MV-4-11 (cell line): ENCODE measurements around the gene TMEM181.
"Not testable (repeated sequence)": the region's sequence is repeated elsewhere in the genome, so short reads cannot be mapped to it uniquely, and the experiment has no call there.

Experiments used
- DNase-seq: peaks from one replicate; lab custom pipeline; 2025; lab: John Stamatoyannopoulos, UW

Gene TMEM181

DNA sequence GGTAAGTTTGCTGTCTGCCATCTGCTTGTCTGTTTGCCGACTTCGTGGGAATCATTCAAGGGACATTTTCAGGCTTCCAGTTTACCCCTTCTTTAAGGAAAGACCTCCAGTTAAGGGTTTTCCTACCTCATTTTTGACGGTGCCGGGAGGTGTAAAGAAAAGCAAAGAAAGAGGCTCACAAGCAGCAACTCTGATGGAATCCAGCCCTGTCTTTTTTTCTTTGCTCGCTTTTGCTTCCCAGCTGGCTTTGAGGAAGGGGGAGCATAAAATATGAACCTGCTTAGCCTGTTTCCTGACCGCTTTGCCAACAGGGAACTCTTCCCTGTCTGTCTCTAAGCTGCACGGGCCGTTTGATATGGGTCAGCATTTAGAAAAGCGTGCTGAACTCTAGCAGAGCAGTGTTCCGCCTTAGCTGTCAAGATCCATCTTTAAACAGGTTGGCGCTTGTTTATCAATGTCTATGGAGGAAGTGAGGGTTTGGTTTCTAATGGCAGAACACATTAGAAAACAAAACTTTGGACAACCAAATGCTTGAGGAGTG lies 103.8 kb downstream of the TMEM181 start:
- no peak for DNase-seq

DNA sequence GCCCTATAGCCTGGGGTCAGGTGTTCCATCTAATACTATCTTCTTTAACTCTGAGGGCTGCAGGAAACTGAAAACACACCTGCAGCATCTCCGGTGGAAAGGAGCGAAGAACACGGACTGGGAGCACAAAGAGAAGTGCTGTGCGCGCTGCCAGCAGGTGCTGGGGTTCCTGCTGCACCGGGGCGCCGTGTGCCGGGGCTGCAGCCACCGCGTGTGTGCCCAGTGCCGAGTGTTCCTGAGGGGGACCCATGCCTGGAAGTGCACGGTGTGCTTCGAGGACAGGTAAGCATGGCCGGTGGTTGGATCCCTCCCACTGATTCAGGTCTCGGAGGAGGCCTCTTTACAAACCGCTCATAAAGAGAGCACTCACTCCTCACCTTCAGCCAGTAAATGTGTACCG lies 105.4 kb downstream of the TMEM181 start:
- DNase-seq, result no peak

DNA sequence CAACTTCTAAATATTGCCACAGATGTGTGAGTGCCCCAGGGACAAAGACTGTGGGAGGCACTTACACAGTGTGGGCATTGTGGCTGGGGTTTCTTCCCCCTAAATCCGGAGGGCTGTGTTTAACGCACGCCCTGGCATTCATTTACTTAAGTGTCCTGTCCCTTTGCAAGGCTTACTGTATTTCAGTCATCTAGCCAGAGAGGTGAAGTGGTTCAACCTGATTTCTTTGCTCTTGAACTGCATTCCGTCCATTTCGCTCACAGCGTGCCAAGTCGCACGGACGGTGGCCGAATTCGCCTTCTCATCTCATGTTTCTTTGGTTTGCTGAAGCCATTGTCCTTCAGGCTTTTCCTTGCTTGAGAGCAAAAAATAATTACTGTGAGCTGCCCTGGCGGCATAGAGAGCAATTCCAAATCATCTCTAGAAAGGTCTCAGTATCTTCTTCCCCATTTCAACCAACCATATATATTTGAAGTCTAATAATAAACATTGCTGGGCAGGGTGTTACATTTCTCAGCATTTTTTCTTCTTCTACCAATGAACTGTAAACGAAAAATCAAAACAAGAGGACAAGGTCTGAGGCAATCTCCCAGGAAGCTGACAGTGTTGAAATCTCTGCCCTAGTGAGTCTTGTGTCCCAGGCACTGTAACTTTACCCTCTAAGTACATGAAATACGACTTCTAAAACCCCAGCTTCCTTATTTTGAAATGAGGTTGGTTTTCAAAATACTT lies 106.9 kb downstream of the TMEM181 start:
- peak; percentile 99 for DNase-seq

DNA sequence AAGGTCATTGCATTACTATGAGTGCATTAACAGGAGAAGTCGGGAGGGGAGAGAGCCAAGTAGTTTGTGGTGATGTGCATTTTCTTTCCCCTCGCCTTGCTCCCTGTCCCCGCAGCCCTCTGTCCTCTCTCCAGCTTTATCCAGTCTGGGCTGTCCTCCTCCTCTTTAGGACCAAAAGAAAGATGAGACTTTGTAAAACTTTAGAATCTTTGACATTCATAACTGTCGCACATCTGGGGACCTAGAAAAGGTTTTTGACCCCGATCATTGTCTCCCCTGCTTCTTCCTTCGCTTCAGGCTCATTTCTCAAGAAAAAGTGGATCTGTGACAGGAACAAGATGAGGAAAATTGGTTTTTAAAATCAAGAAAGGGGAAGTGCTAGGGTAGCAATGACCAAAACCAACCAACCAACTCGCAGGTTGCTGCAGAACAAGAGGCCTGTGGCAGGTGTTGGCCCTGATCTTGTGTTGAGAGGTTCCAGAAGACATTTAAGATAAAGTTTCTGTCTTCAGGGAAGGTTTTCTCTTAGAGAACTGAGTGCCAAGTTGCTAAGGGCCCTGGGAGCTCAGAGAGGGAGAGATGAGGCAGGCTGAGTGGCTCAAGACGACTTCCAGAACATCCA lies 107.6 kb downstream of the TMEM181 start:
- DNase-seq, result no peak

DNA sequence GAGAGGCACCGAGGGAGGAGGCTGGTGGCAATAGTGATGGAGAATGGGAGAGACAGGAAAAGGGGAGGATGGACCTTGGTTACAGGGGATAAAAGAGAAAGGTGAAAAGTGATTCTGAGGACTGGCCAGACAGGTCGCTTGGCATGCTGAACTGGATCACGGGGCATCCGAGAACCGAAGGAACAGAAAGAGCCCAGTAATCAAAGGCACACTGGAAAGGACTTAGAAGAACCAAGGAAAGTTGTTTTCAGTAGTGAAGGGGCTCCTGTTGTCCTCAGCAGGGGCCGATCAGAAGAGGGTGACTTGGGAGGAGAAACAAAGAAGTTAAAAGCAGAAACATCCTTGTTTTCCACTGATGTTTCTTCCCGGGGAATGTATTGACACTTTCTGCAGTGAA lies 108.8 kb downstream of the TMEM181 start:
- DNase-seq, result no peak

DNA sequence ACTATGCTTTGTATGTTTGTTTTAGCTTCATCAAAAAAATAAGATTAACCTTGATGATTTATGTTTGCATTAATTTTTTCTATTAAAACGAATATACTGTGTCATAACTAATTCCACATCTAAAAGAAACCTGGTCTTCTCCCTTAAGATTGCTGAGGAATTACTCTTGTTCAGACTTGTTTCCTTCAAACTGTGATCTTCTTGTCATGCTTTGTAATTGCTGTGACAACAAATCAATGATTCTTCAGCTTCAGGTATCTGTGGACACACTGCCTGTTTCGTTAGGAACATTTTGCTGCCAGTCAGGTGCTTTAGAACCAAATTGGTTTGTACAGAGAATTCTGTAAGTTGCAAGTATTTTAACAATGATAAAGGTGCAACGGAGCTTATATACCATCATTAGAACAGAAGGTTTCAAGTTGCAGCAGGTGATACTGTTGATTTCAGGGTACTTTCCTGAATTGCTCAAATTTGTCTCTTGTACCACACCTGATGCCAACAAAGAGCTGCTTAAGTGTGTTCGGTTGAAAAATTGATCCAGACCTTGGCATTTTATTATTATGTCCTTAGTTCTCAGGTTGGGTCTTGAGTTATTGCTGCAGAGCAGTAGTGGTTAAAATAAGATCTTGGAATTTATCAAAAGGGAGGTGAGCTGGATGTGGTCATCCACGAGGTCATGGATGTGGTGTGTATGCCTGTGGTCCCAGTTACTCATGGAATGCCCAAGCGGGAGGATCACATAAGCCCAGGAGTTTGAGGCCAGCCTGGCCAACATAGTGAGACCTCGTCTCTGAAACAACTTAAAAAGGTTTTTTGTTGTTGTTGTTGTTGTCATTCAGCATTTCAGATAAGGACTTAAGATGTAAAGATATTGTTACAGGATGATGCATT lies 109.5 kb downstream of the TMEM181 start:
- no peak for DNase-seq

DNA sequence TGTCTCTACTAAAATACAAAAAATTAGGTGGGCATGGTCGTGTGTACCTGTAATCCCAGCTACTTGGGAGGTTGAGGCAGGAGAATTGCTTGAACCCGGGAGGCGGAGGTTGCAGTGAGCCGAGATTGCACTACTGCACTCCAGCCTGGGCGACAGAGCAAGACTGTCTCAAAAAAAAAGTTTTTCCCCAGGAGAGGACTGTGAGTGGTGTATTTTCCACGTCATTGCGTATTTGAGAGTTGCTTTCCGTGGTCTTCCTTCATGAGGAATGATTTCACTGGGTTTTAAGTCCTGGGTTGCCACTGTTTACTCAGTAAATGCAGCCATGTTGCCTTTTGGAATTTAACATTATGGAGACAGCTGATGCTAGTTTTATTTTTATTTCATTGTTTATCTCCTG lies 112.2 kb downstream of the TMEM181 start:
- not testable (repeated sequence) for DNase-seq

DNA sequence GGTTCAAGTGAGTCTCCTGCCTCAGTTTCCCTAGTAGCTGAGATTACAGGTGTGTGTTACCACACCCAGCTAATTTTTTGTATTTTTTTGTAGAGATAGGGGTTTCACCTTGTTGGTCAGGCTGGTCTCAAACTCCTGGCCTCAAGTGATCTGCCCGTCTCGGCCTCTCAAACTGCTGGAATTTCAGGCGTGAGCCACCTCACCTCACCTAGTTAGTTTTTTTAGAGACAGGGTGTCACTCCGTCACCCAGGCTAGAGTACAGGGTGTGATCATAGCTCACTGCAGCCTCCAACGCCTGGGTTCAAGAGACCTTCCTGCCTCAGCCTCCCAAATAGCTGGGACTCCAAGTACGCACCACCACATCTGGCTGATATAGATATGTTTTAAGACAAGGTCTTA lies 112.8 kb downstream of the TMEM181 start:
- no peak for DNase-seq

DNA sequence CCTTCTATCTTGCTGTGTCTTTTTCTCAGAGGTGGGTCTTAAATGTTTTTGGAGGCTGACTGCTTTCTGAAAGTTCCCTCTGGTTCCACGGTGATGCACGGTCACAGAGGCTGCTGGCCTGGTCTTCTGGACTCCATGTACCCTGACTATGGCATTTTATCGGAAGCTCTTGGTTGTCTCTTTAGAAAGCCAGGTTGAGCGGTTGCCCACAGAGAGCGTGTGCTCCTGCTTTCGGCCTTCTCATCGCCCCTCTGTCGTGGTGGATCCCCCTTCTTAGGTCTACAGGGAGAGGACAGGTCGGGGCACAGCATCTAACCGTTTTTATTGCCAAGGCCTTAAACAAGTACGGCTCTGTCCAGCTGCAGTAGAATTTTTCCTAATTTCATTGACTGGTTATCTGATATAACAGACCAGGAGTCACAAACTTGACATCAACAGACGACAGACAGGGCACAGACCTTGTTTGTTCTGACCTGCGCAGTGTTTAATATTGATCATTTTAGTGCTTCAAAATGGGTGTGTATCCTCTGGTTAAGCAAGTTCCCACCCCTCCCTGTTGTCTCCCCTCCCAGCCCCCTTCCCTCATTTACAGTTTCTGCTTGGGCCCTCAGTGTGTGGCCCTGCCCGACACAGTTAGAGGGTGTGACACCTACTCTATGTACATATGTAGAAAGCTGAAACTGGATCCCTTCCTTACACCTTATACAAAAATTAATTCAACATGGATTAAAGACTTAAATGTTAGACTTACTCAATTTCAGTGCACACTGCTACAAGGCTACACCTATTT lies 114.6 kb downstream of the TMEM181 start:
- DNase-seq, result no peak

DNA sequence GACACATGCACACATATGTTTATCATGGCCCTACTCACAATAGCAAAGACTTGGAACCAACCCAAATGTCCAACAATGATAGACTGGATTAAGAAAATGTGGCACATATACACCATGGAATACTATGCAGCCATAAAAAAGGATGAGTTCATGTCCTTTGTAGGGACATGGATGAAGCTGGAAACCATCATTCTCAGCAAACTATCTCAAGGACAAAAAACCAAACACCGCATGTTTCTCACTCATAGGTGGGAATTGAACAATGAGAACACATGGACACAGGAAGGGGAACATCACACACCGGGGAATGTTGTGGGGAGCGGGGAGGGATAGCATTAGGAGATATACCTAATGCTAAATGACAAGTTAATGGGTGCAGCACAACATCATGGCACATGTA lies 117.2 kb downstream of the TMEM181 start:
- DNase-seq, result not testable (repeated sequence)

DNA sequence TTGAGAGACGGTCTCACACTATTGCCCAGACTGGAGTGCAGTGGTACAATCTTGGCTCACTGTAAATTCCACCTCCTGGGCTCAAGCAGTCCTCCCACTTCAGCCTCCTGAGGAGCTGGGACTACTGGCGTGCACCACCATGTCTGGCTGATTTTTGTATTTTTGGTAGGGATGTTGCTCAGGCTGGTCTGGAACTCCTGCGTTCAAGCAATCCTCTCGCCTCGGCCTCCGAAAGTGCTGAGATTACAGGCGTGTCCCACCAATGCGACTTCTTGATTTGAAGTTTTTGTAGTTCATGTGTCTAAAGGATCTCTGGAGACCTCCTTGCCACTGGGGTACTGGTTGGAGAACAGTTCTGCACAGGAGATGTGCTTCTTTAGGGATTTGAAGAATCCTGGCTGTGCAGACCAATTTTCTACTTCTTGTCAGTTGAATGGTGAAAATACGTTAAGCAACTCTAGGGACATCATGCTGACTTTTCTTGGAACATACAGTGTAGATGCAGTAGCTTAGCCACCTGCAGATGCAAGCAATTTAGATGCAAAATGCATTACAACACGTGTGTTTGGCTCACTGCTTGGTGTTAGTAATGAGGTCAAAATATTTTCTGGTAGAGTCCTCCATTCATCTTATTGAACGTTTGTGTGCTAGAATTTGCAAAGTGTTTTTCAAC lies 118.2 kb downstream of the TMEM181 start:
- DNase-seq, result no peak

DNA sequence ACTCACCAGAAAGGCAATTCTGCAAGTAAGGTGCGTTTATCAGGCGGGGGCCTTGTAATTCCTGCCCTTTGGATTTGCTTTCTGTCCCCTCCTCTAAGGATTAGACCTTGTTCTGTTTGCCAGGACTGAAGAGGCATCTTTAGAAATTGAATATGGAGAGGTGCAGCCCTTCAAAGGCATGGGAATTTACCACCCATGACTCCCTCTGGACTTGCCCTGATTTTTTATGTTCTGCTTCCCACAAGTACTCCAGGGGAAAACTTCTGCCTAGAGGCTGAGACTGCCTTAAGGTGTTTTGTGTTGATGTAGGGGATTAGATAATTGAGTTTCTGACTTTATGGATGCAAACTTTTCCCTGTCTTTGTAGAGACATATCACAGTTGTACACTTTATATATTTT lies 120.1 kb downstream of the TMEM181 start:
- DNase-seq, result no peak

DNA sequence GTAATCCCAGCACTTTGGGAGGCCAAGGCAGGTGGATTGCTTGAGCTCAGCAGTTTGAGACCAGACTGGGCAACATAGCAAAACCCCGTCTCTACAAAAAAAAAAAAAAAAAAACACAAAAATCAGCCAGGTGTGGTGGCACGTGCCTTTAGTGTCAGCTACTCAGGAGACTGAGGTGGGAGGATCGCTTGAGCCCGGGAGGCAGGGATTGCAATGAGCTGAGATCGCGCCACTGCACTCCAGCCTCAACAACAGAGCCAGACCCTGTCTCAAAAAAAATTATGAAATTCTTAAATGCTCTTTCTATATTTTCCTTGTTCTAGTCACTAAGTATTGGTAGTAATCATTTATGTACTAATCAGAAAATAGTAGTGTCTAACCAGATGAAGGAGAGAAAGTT lies 120.6 kb downstream of the TMEM181 start:
- DNase-seq, result no peak

DNA sequence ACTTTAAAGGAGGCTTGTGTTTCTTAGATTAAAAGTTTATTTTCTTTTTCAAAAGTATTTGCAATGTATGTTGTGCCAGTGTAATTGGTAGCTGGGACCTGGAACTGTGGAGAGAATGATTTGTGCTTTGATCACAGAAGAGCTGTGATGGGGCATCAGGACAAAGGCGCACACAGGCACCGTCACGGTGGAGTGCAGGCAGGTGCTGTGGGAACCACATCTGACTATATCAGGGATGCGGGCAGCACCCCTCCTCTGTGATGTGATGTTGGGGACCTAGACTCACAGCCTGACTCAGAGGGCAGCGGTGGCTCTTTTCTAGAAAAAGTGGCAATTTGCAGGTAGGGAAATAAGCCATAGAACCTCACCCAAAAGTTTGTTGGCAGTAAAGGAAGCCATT lies 124.4 kb downstream of the TMEM181 start:
- no peak for DNase-seq

DNA sequence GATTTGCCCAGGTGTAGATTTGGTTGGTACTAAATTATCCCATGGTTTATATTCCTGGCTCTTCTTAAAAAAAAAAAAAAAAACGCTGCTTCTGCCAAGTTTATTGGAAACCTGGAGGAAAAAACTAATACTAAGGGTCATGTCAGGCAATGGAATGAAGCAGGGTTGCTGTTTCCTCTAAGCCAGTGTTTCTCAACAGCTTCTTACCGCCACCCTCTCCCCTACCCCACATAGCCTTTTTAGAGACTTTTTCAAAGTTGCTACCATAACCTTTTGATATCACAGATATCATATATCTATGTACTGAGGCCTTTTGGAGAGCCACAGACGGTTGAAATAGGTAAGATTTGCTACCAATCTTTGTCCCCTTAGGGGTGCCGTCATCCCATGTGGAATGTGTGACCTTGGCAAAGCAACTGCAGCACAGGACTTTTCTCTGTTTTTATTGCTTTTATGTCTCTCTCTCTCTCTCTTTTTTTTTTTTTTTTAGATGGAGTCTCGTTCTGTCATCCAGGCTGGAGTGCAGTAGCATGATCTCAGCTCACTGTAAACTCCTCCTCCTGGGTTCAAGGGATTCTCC lies 124.9 kb downstream of the TMEM181 start:
- DNase-seq, result no peak
